GM19468 (cell line): ENCODE measurements around the gene PTPRF.

Source experiments
- ATAC-seq: cut with Tn5 transposase; IDR thresholded peaks from one replicate; pipeline ENCODE4 v1.9.1; 2021; ENCODE audit warnings: mild to moderate bottlenecking, moderate library complexity, moderate number of reproducible peaks; ENCODE audit not compliant: unreplicated experiment; ENCODE audit errors: extremely low read depth

The PTPRF gene

GRCh38 chr1:43597721-43598120, 67.0 kb downstream of the PTPRF start:
- ATAC-seq = no peak

GRCh38 chr1:43598622-43599021, 67.9 kb downstream of the PTPRF start:
- no peak for ATAC-seq

GRCh38 chr1:43600033-43601020, 69.6 kb downstream of the PTPRF start:
- no peak for ATAC-seq

GRCh38 chr1:43602990-43603389, 72.3 kb downstream of the PTPRF start:
- ATAC-seq = no peak

GRCh38 chr1:43604192-43604591, 73.5 kb downstream of the PTPRF start:
- ATAC-seq = no peak

- no peak for ATAC-seq
Measured at GRCh38 chr1:43605157-43605556, 74.5 kb downstream of the PTPRF start.

GRCh38 chr1:43605766-43606165, 75.1 kb downstream of the PTPRF start:
- no peak for ATAC-seq

GRCh38 chr1:43606624-43607023, 75.9 kb downstream of the PTPRF start:
- no peak for ATAC-seq

GRCh38 chr1:43608827-43609226, 78.1 kb downstream of the PTPRF start:
- ATAC-seq = no peak

- ATAC-seq = no peak
Measured at GRCh38 chr1:43610339-43610738, 79.7 kb downstream of the PTPRF start.

- no peak for ATAC-seq
Measured at GRCh38 chr1:43611950-43612349, 81.3 kb downstream of the PTPRF start.

GRCh38 chr1:43612406-43612805, 81.7 kb downstream of the PTPRF start:
- no peak for ATAC-seq

- no peak for ATAC-seq
Measured at GRCh38 chr1:43613075-43613942, 82.6 kb downstream of the PTPRF start.

- ATAC-seq = no peak
Measured at GRCh38 chr1:43614211-43614610, 83.5 kb downstream of the PTPRF start.

- ATAC-seq = no peak
Measured at GRCh38 chr1:43614891-43615290, 84.2 kb downstream of the PTPRF start.

- ATAC-seq = no peak
Measured at GRCh38 chr1:43616383-43616782, 85.7 kb downstream of the PTPRF start.

GRCh38 chr1:43617011-43617410, 86.3 kb downstream of the PTPRF start:
- no peak for ATAC-seq

- no peak for ATAC-seq
Measured at GRCh38 chr1:43617668-43618067, 87.0 kb downstream of the PTPRF start.

- no peak for ATAC-seq
Measured at GRCh38 chr1:43618521-43619313, 88.0 kb downstream of the PTPRF start.

- ATAC-seq = no peak
Measured at GRCh38 chr1:43619314-43619790, 88.7 kb downstream of the PTPRF start.
